ENCODE data around the gene MMP28.
A peak's percentile ranks its signal among the peaks of the same experiment; 100 is the strongest.
"Not testable (repeated sequence)": the region's sequence is repeated elsewhere in the genome, so short reads cannot be mapped to it uniquely, and the experiment has no call there.

Gene MMP28

DNA sequence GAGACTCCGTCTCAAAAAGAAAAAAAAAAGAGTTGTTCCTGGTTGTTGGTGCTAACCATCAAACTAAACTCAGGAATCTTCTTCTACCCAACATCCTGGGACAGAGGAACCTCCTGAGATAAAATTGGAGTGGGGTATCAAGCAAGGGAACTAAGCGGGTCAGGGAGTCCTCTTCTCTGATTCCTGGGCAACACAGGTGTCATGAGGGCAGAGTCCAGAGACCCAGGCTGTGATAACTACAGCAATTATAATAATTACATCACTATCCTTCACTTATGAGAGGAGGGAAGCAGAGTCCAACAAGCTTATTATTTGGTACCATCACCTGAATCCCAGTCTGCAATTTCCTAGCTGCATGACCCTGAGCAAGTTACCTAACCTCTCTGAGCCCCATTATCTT lies 26.6 kb downstream of the MMP28 start:
- no peak for DNase-seq

DNA sequence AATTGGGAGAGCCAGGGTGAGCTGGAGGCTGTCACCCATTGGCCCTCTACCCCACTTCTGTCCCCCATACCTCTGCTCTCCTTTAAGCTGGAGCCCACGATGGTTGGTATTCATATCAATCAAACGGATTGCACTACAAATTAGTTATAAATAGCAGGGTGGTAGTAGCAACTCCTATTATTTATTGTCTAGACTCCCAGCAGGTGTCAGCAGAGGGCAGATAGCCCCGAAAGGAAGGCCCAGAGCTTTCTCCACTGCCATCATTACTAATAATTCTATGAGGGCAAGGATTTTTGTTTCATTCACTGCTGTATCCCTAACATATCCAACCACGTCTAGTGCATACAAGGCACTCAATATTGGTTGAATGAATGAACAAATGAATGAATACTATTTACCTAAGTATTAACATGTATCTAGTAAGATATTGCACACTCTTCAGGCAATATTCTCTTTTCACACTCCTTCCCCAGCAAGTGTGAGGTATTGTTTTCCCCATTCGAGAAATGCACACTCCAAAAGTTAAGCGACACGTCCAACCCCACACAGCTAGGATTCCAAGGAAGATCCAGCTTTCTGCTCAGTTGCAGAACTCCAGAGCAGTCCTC lies 28.4 kb downstream of the MMP28 start:
- peak in 8 of 51 donors; percentile 7 to 34 (median 18) for DNase-seq

DNA sequence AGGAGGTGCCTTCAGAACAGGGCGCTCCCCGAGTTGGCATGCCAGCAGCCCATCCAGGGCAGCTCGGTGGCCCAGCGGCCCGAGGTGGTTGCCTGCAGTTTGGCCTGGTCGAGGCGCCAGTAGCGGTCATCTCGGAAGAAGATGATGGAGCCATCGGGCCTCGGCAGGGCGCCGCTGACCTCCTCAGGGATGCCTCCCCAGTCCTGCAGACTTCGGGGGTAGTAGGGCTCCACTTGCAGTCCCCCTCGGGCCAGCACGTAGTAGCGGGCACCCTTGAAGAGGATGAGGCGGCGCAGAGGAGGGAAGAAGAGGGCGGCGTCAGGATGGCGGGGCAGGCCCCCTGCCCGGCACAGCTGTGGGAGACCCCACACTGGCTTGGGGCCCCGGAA lies 29.0 kb downstream of the MMP28 start:
- DNase-seq, result no peak

DNA sequence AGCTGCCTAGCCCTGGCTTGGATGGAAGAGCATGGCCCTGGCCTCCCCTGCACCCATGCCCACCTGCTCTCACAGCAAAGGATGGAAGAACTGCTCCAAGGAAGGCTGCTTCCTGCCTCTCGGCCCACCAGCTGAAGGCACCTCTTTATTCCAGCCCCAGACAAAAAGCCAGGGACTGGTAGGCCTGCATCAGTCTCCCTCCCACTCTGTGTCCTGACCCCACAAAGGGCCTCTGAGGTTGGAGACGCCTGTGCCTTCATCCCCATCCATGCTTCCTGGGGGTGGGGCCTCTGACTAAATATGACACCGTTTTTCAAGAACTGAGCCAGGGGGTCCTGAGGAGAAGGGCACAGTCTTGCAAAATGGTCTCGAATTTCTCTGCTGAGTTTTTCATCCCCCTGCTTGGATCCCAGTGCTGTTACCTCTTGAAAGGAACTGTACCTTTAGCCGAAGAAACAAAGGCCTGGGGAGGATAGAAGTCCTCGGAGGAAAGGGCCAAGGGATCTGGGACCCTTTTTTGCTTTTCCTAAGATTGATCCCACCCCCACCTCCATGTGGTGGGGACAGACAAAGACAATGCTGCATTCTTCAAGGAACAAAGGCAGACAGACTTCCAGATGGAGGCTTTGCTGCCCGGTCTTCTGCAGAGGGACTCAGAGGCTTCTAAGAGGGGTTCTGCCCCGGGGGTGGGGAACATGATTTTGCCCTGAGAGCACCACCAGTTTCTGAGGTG lies 29.5 kb downstream of the MMP28 start:
- peak in 1 of 51 donors; percentile 98 for DNase-seq

DNA sequence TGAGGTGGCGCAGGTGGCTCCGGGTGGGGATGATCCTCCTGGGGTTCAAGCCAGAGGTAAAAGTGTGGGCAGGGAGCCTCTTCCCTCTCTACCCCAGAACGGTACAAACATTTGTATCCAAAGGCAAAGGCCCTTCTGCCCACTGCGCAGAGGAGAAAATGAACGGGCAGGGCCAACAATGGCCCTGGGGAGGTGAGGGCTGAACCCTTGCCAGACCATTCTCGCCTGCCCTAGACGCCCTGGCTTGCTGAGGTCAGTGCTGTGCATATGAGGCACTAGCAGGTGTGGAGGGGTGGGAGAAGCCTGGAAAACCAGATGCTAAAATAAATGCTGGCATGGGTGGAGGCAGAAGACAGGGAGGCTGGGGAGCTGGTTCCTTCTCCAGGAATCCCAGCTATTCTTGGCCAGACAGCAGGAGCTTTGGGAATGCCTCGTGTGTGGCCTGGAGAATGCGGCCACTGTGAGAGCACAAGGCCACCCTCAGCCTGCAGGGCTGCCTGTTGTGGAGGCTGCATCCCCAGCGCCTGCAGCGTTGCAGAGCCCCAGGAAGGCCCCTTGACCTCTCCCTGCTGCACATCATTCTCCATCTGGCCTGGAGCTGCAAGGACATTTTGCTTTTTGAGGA lies 30.2 kb downstream of the MMP28 start:
- no peak for DNase-seq

DNA sequence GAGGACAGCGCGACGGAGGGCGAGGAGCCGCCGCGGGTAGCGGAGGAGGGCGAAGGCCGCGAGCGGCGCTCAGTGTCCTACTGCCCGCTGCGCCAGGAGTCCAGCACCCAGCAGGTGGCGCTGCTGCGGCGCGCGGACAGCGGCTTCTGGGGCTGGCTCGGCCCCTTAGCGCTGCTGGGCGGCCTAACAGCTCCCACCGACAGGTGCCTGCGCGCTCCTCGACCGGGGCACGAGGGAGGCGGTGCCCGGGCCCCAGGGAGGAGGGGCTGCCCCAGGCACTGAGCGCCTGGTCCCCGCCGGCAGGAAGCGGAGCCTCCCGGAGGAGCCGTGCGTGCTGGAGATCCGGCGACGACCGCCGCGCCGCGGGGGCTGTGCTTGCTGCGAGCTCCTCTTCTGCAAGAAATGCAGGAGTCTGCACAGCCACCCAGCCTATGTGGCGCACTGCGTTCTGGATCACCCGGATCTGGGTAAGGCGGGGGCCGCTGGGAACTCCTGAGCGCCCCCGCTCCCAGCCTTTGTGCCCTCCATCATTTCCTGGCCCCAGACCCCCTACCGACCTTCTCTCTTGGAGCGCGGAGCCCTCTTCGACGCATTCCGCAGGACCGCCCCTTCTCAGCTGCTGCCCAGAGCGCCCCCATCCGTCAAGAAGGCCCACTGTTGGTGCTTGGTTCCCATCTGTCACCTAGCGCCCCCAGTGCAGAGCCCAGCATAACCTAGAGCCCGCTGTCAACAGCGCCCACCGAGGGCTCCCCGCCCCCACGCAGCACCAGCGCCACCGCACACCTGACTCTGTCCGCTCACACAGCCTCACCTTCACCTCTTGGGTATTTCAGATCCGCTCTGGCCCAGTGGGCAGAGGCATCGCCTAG lies 31.1 kb downstream of the MMP28 start:
- peak in 50 of 51 donors; percentile 19 to 92 (median 69) for DNase-seq

DNA sequence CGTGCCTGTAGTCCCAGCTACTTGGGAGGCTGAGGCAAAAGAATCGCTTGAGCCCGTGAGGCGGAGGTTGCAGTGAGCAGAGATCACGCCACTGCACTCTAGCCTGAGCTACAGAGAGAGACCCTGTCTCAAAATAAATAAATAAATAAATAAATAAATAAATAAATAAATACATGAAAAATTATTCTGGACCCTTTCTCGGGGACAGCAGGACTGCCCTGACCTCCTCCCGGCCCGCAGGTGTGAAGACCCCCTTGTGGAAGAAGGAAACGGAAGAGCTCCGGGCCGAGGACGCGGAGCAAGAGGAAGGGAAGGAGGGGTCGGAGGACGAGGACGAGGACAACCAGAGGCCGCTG lies 31.7 kb downstream of the MMP28 start:
- DNase-seq, result no peak

DNA sequence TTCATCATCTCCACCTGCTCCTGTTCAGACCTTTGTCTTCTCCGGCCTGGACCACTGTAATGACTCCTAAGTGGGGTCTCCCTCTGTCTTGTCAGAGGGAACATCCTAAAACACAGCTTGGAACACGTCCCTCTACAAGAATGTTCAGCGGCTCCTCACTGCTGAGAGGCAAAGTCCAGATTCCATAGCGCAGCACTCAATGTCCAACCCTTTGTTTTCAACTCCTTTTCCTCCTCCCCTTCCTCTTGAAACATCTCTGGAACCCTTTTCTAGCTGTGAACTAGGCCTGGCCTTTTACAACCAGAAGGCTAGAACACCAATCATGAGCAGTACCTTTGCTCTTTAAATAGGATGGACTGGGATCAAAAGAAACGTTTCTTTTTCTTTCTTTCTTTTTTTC lies 33.8 kb downstream of the MMP28 start:
- DNase-seq, result no peak

DNA sequence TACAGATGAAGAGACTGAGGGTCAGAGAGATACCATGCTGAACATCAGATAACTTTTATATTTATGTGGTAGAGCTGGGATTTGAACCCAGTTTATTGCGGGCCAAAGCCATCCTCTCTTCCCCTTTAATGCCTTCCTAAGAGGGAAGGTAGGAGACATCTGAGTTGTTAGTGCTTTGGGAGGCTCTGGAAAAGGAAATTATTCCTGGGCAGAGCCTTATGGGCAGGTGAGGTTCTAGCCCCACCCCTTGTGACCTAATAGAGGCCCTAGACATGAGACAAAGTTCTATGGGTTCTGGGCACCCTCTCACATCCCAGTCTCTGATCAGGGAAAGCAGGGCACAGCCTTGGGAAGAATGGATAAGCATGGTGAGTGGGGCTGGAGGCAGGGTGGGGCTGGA lies 34.9 kb downstream of the MMP28 start, which contains the start of gene C17orf50:
Gene C17orf50 (plus strand): TSS at position 301 of the 400 bp plus-strand sequence. CDS start 55 bp downstream, at position 356.
- DNase-seq, result no peak

DNA sequence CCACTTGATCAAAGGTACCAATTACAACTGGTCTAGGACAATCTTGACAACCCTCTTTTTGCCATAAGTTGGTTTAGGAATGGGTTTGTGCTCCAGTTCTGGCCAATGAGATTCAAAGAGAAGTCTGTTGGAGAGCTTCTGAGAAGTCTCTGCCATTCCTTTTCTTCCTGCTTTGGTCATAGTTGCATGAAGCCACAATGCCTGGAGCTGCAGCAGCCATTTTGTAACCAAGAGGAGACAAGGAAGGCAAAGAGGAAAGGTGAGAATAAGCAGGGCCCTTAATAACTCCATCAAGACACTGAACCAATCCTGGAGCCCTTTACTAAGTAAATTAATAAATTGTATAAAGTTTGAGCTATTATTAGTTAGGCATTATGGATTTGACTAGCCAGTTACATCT lies 38.2 kb downstream of the MMP28 start:
- no peak for DNase-seq

DNA sequence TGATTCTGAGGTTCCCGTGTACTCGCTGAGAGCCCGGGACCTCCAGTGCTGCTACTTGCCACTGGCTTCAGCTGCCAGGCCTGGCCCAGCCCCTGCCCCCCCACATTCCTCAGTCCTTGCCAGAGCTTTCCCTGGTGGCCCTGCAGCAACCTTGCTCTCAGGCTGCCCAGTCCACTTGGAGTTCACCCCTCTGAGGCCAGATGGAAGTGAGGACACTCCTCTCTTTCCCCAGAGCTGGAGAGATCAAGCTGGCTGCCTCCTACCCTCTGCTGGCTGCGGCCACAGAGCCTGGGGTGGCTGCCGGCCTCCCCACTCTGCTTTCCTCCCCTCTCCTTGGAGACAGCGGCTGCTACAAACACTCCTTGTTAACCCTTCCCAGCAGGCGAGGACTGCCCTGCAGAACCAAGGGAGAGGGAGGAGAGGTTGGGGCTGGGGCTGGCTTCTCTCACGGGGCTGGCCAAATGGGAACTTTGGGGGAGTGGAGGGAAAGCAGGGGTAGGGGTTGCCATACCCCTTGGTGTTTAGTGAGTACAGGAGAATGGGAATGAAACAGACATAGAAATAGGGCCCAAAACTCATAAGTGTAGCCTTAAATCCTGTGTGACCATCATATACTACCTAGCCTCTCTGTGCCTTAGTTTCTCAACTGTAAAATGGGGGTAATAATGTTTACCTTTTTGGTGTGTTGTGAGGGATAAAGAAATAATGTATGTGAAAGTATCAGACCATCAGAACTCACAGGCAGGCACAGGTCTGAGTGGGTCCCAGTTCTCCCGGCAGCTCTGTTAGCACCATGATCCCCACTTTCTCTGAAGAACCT lies 42.3 kb downstream of the MMP28 start, which contains the start of gene GAS2L2:
Gene GAS2L2 (minus strand): TSS at position 295 of the 820 bp plus-strand sequence. CDS start 389 bp downstream, outside the sequence.
- DNase-seq, result peak in 8 of 51 donors; percentile 12 to 47 (median 20)

DNA sequence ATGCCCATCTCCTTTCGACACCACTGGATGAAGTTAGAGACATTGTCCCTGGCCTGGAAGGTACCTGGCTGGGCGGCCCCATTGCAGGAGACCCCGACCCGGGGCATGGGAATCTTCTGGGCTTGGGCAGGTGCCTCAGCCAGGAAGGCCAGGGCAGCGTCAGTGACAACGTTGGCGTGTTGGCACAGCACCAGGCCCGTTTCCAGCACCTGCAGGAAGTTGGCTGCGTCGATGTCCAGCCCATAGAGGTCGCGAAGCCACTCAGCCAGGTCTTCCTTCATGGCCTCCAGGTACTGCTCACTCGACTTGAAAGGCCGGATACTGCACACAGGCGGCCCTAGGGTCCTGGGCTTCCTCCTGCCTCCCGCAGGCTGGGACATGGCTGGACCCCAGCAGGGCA lies 43.0 kb downstream of the MMP28 start:
- no peak for DNase-seq

DNA sequence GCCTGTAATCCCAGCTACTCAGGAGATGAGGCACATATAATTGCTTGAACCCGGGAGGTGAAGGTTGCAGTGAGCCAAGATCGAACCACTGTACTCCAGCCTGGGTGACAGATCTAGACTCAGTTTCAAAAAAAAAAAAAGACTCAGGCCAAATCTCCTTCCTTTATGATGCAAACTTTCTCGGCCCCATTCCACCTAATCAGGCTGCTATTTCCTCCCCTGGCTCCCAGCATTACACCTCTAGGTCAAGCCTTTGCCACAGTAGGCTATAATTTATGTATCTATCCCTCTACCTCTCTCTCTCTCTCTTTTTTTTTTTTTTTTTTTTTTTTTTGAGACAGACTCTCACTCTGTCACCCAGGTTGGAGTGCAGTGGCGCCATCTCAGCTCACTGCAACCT lies 43.9 kb downstream of the MMP28 start:
- DNase-seq, result not testable (repeated sequence)

DNA sequence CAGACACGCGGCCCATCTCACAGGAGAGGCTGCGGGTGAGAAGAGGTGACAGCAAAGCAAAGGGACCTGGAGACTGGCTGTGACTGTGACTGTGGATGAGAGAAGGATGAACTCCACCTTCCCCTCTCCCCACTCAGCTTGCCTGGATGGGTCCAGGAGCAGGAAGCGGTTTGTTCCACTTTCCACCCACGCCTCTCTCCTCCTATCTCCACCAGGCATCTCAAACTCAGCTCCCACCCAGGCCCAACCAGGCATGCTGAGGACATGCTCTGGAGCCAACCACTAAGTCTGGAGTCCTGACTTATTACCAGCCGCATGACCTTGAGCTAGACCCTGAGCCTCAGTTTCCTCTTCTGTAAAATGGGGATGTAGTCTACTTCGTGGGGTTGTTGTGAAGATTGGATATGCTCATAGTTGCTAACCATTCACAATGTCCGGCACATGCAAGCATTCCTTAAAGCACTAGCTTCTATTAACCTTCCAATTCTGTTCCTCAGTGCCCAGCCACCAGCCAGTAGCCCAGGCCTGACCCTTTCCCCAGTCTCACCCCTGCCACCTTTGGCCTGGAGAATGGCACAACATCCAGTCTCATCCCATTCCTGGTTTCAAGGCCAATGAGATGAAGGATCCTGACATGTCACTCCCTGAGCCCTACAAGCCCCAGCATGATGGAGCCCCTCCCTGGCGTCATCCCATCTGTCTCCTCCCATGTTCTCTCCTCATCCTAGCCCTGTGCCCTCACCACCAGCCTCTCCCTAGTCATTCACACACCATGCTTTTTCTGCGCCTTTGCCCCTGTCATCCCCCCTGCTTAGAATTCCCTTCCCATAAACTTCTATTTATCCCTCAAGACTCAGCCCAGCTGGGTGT lies 44.7 kb downstream of the MMP28 start:
- no peak for DNase-seq

DNA sequence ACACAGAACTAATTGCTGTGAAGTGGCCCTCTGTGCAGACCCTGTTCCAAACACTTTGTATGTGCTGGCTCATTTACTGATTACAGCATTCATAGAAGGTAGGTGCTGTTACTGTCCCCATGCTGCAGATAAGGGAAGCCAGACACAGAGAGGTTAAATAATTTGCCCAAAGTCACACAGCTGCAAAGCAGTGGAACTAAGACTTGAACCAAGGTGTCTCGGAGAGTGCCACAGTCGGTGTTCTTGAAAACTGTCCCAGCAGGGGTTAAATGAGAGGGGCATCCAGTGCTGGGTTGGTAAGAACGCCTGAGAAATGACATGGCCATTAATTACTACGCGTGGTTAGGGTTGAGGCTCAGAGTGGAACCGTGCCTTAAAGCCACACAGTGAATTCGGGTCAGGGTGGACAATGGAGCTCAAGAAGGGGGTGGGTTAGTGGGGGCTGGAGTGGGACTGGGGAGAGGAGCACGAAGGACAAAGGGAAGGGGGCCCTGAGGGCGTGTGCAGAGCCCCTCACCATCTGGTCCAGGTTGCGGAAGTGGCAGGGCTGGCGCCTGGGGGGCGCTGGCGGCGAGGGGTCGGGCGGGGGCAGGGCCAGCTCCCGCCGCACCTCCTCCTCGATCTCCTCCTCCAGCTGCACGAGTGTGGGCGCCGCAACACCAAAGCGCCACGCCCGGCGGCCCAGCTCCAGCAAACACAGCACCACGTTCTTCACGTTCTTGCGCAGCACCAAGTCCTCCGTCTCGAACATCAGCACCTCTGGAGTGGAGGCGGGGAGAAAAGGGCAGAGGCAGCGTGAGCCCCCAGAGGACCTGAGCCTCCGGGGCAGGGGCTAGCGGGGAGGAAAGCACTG lies 45.7 kb downstream of the MMP28 start:
- DNase-seq, result no peak

DNA sequence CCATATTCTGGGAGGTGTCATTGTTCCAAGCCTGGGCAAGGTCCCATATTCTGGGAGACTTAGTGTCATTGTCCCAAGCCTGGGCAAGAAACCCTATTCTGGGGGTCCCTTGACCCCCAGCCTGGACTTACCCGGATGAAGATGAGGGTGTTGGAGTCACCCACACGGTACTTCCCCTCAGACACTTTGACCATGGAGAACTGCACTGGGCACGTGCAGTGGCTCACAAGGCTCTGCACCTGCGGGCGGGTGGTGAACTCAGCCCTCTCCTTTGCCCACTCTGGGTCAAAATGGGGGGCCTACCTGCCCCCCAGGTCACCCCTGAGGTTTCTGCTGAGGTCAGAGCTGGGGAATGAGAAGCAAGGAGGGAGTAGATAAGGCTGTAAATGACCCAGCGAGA lies 46.5 kb downstream of the MMP28 start:
- DNase-seq, result no peak

DNA sequence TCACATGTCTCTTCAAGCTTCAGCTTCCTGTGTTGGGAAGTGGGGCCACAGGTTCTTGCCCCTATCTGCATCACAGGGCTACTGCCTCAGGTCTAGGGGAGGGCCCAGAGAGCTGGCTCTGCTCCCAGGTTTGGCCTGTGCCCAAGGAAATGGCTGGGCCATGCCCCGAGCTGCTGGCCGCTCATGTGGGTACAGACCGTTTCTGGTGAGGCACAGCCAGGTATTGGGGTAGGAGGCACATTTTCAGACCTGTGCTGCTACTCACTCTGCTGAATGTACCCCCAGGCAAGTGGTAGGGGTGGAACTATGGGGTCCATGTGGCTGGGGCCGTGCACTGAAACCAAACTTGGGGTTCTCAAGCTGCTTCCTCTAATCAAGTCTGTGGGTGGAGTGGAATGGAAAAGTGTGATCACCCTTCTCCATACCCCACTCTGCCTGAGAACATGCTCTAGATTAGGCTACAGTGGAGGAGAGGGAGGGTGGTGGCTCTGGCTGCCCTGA lies 47.0 kb downstream of the MMP28 start:
- no peak for DNase-seq

DNA sequence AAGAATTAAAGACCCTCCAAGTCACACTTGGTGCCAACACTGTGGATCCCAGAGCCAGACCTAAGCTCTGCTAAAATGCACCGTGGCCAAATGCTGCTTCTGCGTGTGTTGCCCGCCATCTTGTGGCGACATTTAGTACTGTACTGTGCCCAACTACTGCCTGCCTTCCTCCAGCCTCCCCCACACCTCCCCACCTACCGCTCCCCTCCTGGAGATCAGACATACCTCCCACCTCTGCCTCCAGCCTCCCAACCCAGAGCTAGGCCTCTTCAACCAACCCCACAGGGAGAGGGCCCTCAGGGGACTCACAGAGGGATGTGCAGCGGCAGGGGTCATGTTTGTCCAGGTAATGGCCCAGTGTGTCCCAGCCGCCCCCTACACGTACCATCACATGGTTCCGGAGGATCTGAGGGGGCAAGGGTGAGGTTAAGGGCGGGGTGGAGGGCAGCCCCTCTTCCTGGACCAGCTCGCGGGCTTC lies 47.9 kb downstream of the MMP28 start:
- peak in 45 of 51 donors; percentile 7 to 76 (median 46) for DNase-seq

All from hypothalamus (tissue), 51 donors.